Inflammatory macrophage treated with lipopolysaccharide for 1 hour (primary cell): ENCODE measurements around the gene EIF4G2.

Experiments used
- DNase-seq, 2 donors: peaks; one replicate each; pipeline ENCODE4 v3.0.0-alpha.2; 2020 to 2022

The EIF4G2 gene

GRCh38 chr11:10770626-10771254, 38.0 kb downstream of the EIF4G2 start:
- peak; percentile 33 to 65 for DNase-seq

- no peak for DNase-seq
These were observed 44.3 kb downstream of the EIF4G2 start for GRCh38 chr11:10764412-10764811.

DNA sequence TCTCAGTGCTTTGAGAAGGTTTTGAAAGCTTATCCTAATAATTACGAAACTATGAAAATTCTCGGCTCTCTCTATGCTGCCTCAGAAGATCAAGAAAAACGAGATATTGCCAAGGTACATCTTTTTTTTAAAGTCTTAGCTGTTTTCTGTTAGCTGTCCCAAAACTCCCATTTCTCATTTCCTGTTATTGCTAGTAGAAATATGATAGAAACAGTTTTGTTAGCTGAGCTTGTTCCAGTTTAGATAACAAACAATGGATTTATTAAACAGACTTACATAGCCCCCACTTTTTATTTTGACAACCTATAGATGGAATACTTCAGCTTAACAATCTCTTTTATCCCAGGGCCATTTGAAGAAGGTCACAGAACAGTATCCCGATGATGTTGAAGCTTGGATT, 45.0 kb downstream of the EIF4G2 start:
- no peak for DNase-seq

DNA sequence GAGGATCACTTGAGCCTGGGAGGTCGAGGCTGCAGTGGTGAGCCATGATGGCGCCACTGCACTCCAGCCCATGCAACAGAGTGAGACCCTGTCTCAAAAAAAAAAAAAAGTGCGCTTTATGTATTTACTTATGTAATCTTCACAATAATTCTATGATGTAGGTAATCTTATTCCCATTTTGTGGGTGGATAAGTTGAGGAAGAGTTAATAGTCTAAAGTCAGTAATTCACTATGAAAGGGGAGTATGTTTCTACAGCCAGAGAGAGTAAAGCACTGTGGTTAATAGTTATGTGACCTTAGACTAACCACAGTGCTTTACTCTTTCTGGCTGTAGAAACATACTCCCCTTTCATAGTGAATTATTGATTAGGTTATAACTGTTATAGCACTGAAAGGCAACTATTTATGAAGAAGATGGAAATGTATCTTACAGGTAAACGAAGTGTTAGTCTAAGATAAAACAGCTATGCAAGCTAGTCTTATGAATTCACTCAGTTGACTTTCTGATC, 45.8 kb downstream of the EIF4G2 start:
- no peak for DNase-seq

DNA sequence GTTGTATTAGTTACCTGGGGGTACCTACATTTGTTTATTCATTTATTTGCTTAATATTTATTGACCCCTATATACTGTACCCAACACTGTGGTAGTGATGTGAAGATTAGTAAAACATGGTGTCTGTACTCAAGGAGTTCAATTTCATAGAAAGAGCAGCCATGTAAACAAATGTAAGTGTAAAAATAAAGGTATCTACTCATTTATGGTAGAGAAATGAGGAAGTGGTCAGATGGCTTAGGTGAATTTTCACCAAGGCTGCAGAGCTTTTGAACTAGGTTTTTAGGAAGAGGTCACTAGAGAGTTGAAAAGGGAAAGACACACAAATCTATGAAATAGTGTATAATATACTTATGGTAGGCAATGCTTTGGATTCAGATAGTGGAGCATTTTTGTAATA, 46.5 kb downstream of the EIF4G2 start:
- no peak for DNase-seq

DNA sequence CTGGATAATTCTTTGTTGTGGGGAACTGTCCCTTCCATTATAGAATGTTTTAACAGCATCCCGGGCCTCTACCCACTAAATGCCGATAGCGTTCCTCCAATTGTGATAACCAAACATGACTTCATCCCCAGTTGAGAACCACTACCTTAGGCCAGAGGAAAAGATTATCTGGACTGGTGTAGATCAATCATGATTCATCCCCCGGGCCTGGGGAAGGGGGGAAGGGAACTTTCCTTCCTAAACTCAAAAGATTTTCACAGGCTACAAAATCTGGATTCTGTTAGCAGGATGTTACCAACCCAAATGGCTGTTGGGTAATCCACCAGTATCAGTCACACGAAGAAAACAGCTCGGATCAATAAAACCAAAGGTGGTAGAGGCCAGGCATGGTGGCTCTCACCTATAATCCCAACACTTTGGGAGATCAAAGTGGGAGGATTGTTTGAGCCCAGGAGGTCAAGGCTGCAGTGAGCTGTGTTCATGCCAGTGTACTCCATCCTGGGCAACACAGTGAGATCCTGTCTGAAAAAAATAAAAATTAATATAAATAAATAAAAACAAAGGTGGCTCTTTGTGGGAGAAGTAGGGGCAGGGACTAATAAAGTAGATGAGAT, 47.5 kb downstream of the EIF4G2 start:
- DNase-seq: no peak

DNA sequence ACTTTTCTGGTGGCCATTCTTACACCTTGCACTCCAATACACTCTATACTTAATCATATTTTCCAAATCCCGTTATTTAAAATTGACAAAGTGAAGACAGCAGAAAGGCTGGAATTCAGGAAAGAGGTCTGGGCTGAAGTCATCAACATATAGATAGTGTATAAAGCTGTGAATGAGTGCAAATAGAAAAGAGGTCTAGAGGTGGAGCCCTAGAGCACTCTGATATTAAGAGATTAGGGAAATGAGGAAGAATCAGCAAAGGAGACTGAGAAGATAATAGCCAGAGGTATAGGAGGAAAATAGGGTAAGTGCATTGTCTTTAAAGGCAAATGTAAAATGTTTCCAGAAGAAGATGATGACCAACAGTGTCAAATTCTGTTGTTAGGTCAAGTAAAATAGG, 49.8 kb downstream of the EIF4G2 start:
- peak in 1 of 2 donors; percentile 35 for DNase-seq

DNA sequence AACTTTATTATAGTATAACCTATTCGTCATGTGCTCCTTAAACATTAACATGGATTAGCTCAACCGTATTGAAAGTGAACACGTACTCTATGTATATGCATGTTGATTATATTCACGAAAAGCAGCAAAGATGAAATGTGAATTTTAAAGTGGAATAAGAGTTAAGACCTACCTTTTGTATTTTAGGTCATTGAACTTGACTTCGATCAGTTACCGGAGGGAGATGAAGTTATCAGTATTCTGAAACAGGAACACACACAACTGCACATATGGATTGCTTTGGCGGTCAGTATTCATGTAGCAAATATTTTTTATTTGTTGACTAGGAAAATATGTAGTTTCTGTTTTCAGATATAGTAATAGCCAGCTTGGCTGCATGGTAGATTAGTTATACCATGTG, 56.2 kb downstream of the EIF4G2 start:
- DNase-seq: no peak

GRCh38 chr11:10752061-10752460, 56.7 kb downstream of the EIF4G2 start:
- DNase-seq: no peak

- DNase-seq: no peak
These were observed 57.2 kb downstream of the EIF4G2 start for GRCh38 chr11:10751581-10751940.

DNA sequence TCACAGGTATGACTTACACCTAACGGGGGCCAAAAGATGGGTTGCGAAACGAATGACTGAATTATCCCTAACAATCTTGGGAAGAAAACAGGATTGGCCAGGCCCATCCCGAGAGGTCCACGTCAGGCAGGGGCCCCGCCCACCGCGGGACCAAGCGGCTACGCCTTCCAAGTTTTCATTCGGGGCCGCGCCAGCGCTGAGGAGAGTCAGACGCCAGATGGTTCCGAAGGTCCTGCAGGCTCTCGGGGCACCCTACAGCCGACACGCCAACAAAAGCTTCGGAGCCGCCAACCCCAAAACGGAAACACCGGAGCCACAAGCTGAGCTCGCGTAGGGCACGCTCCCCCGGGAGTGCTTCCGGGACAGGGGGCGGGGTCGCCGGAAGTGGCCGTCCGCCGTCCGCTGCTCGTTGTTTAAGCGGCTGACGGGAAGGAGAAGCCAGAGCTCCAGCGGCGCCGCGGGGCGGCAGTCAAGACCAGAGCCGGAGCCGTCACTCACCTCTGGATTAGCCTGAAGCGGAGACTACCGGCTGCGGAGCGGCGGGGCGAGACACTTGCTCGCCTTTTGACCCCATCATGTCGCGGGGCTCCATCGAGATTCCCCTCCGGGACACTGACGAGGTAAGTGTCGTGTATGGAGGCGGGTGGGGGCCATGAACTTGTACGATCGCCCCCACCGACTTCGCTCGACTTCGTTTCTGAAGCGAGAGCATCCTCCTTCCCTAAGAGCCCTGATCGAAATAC, 57.7 kb downstream of the EIF4G2 start, which contains the start of gene CTR9:
TSS of gene CTR9 (plus strand) at position 409 of the 743 bp plus-strand sequence. CDS start at position 576, 167 bp downstream.
- DNase-seq: peak; percentile 83 to 85

- no peak for DNase-seq
These were observed 59.2 kb downstream of the EIF4G2 start for GRCh38 chr11:10749476-10749875.

DNA sequence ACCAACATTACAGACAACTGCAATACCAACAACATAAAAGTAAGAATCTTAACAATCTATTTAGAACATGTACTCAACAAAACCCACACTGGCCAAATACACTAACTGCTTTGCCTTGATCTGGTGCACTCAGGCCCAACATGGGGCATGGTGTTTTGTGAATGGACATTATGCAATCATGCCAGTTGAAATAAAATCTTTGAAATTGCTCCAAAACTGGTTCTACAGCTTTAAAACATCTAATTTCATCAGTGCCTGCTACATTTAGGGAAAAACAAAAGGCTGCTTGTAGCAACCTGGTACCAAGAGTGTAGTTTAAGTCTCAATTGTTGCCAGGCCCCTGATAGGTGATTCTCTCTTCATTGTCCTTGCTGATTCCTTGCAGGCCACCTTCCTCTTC, 61.0 kb downstream of the EIF4G2 start:
- no peak for DNase-seq
